Adipocyte (in vitro differentiated cells): ENCODE data around the gene HNRNPK.
A peak's percentile ranks its signal among the peaks of the same experiment; 100 is the strongest.

ENCODE experiments used
- DNase-seq: peaks from one replicate; pipeline ENCODE4 v3.0.0-alpha.2; 2015; ENCODE audit warnings: low read depth
- H3K27me3 ChIP-seq: replicated peaks from 2 replicates; pipeline ENCODE4 v1.7.0; 2013; ENCODE audit warnings: mild to moderate bottlenecking, low read length, moderate library complexity; ENCODE audit not compliant: control insufficient read depth, insufficient read depth
- H3K36me3 ChIP-seq: 2 replicates; pipeline ENCODE4 v1.7.0; 2013; ENCODE audit warnings: low read length, mild to moderate bottlenecking, moderate library complexity; ENCODE audit not compliant: control insufficient read depth, insufficient read depth, severe bottlenecking
- H3K4me1 ChIP-seq: 2 replicates; pipeline ENCODE4 v1.7.0; 2013; ENCODE audit warnings: mild to moderate bottlenecking, low read length, moderate library complexity; ENCODE audit not compliant: control insufficient read depth, insufficient read depth
- H3K4me3 ChIP-seq: 2 replicates; pipeline ENCODE4 v1.7.0; 2013; ENCODE audit warnings: mild to moderate bottlenecking, low read length, moderate library complexity
- H3K9ac ChIP-seq: 2 replicates; pipeline ENCODE4 v1.7.0; 2013; ENCODE audit warnings: mild to moderate bottlenecking, low read length, moderate library complexity
- H3K9me3 ChIP-seq: 2 replicates; pipeline ENCODE4 v1.7.0; 2013; ENCODE audit warnings: mild to moderate bottlenecking, low read length, moderate library complexity; ENCODE audit not compliant: control insufficient read depth

The HNRNPK gene

DNA sequence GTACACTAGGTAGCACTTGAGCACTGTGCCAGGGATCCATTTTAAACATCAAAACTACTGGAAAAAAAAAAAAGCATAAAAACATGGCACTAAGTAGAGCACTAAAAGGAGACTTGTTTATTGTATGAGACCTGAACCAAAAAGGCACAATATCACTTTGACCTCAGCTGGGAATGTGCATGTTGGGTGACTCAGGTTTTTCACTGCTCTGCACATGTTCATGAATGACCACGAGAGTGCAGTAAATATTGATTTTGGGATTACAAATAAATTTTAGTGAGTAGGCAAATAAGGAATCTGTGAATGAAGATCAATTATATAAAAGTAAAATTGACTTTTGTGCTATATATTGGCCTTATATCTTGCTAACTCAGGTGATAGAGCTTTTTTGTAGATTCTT, 12.4 kb upstream of the HNRNPK start:
- Histone ChIP-seq H3K4me3 (no peak overlapping the region), H3K36me3 (no peaks in the 10 kb centered on the region), H3K9me3 (no peaks in the 10 kb centered on the region), H3K9ac (no peak overlapping the region), H3K4me1 (no peaks in the 10 kb centered on the region), H3K27me3 (no peaks in the 10 kb centered on the region)
- DNase-seq = no peak

- H3K36me3 ChIP-seq = no peaks in the 10 kb centered on the region
- H3K9ac ChIP-seq = no peak overlapping the region
- H3K4me3 ChIP-seq = no peak overlapping the region
- peaks cover 7% of the 10 kb centered on the region for H3K4me1 ChIP-seq
- DNase-seq = no peak
- no peaks in the 10 kb centered on the region for H3K27me3 ChIP-seq
- H3K9me3 ChIP-seq = no peaks in the 10 kb centered on the region
Observed at GRCh38 chr9:83991355-83991754, 11.3 kb upstream of the HNRNPK start.

DNA sequence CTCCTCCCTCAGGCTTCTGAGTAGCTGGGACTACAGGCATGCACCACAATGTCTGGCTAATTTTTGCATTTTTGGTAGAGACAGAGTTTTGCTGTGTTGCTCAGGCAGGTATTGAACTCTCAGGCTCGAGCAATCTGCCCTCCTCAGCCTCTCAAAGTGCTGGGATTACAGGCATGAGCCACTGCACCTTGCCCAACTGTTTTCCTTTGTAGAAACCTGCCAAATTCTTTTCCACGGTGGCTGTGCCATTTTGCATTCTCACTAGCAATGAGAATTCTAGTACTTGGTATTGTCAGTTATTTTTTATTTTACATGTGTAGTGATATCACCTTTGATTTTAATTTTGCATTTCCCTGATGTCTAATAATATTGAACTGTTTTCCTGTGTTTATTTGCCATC, 8.4 kb upstream of the HNRNPK start:
- Histone ChIP-seq H3K36me3 (no peaks in the 10 kb centered on the region), H3K27me3 (no peaks in the 10 kb centered on the region)
- DNase-seq = no peak

GRCh38 chr9:83987402-83987791, 7.4 kb upstream of the HNRNPK start:
- Histone ChIP-seq H3K9ac (no peak overlapping the region), H3K27me3 (no peaks in the 10 kb centered on the region), H3K36me3 (no peaks in the 10 kb centered on the region), H3K4me1 (peaks cover 7% of the 10 kb centered on the region), H3K9me3 (no peaks in the 10 kb centered on the region), H3K4me3 (no peak overlapping the region)
- no peak for DNase-seq

More for the DNA sequence above, 8.4 kb upstream of the HNRNPK start:
- Histone ChIP-seq H3K4me1 (peaks cover 7% of the 10 kb centered on the region), H3K9ac (no peak overlapping the region), H3K9me3 (no peaks in the 10 kb centered on the region), H3K4me3 (no peak overlapping the region)

GRCh38 chr9:83986765-83987401, 6.9 kb upstream of the HNRNPK start:
- Histone ChIP-seq H3K4me1 (peaks cover 8% of the 10 kb centered on the region), H3K4me3 (no peak overlapping the region), H3K27me3 (no peaks in the 10 kb centered on the region), H3K9ac (no peak overlapping the region), H3K9me3 (no peaks in the 10 kb centered on the region), H3K36me3 (no peaks in the 10 kb centered on the region)
- DNase-seq = no peak

- Histone ChIP-seq H3K4me1 (peaks cover 12% of the 10 kb centered on the region), H3K4me3 (no peak overlapping the region), H3K27me3 (no peaks in the 10 kb centered on the region), H3K9me3 (no peaks in the 10 kb centered on the region), H3K9ac (no peak overlapping the region), H3K36me3 (no peaks in the 10 kb centered on the region)
- no peak for DNase-seq
Observed at GRCh38 chr9:83986195-83986594, 6.2 kb upstream of the HNRNPK start.

GRCh38 chr9:83981126-83981871, 1.3 kb upstream of the HNRNPK start:
- DNase-seq = peak; percentile 83
- Histone ChIP-seq H3K4me3 (peak overlapping the region; percentile 93), H3K9me3 (no peaks in the 10 kb centered on the region), H3K4me1 (peaks cover 19% of the 10 kb centered on the region), H3K9ac (peak overlapping the region; percentile 100), H3K27me3 (no peaks in the 10 kb centered on the region), H3K36me3 (peaks cover 18% of the 10 kb centered on the region)

DNA sequence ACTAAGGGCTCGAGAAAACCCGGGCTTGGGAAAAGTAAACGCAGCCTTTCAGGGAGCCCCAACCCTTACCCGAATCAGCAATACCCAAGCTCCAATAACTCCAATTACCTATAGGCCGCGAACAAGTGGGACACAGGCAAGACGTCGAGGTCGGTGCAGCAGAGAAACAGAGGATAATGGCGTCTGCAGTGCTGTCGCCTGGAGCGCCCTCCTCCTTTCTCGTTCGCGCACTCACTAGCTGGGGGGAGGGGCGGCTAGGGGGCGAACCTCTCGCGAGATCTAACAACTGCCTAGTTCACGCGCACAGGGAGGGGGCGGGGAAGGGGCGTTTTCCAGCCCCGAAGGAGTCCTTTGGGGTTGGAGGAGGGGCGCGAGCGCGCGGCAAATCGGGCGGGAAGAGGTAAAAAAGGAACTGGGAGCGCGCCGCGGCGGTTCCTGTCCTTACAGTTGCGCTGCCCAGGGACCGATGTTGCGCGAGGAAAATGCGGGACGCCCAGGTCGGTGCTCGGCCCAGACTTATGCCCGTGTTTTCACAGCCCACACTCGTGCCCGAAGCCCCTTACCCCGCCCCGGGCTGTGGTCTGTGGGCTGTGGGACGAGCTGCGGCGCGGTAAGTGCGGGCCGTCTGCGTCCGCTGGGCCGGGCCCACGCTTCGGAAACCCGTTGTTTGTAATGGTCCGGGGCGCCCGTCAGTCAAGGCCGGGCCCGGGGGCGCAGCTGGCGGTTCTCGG, 545 bp upstream of the HNRNPK start, which contains the start of gene RMI1:
Gene RMI1, plus strand, starts transcription at position 411 of the 731 bp plus-strand sequence. CDS start 20,182 bp downstream, outside the sequence.
- peak within 1 kb of the TSS; percentile 93 for H3K4me3 ChIP-seq
- H3K4me1 ChIP-seq = peaks cover 26% of the 10 kb centered on the region
- no peaks in the 10 kb centered on the region for H3K27me3 ChIP-seq
- peak; percentile 100 for DNase-seq
- H3K9me3 ChIP-seq = no peaks in the 10 kb centered on the region
- H3K36me3 ChIP-seq = peaks cover 25% of the 10 kb centered on the region
- H3K9ac ChIP-seq = peak within 1 kb of the TSS; percentile 100

DNA sequence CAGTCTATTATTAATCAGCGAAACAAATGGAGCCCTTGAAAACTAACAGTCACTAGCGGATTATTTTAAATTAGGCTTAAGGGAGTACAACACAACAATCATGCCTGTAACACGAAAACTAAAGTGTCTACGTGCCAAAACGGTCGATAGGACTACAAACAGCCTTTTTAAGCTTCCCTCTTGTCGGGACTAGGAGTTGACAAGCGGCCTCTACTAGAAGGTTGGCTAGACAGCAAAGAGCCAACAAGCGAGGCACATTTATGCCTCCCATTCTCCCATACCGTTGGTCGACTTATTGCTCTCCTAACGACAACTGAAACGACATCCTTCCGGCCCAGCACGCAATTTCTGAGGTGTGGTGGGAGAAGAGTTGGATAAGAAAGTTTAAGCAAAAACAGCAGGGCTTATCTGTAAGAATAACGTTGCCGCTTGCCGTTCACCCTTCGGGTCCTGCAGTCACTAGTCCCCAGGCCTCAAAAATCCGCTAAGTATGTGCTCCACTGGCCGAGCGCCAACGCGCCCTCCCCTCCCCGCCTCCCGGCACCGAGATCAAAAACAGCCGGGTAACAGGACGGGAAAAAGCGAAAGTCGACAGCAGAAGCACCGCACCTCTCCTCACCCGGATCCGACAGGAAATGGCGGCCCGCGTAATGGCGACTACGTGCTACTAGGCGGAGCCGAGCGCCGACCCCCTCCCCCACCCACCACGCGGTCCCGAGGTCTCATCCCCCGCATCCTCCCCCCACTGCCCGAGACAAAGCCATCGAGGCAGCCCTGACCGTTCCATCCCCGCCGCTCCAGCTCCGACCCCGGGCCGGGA, 813 bp downstream of the HNRNPK start:
- H3K27me3 ChIP-seq = no peaks in the 10 kb centered on the region
- DNase-seq = peak; percentile 88
- H3K36me3 ChIP-seq = peaks cover 39% of the 10 kb centered on the region
- peaks cover 37% of the 10 kb centered on the region for H3K4me1 ChIP-seq
- no peaks in the 10 kb centered on the region for H3K9me3 ChIP-seq
- peak overlapping the region; percentile 93 for H3K4me3 ChIP-seq
- peak overlapping the region; percentile 100 for H3K9ac ChIP-seq

DNA sequence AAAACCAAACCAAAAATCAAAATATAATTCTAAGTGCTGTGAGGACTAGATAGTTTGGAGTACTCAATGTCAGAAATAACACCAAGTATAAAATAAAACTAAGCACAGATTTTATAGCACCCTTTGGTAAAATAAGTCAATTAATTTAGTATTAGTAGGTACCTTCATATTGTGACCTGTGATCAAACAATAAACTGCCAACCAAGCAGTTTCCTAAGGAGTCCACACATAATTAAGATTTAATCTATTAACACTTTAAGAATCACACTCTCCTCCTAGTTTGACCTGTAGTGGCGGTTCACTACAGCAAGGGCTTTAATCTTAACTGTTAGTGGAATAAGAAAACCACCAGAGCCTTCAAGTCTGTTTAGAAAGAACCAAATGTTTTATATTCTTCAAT, 2.8 kb downstream of the HNRNPK start:
- Histone ChIP-seq H3K9me3 (no peaks in the 10 kb centered on the region), H3K36me3 (peaks cover 59% of the 10 kb centered on the region), H3K9ac (peak overlapping the region; percentile 100), H3K27me3 (no peaks in the 10 kb centered on the region), H3K4me3 (peak overlapping the region; percentile 93), H3K4me1 (peaks cover 42% of the 10 kb centered on the region)
- no peak for DNase-seq
